Mucosa of stomach (tissue), 1 donor: ENCODE measurements around the gene FGD6.

Experiments used
- H3K27me3 ChIP-seq: one replicate; pipeline ENCODE4 v1.7.0; 2013; ENCODE audit warnings: mild to moderate bottlenecking, low read length; ENCODE audit not compliant: control insufficient read depth, insufficient read depth
- H3K36me3 ChIP-seq: one replicate; pipeline ENCODE4 v1.7.0; 2013; ENCODE audit warnings: low read length; ENCODE audit not compliant: control insufficient read depth, insufficient read depth
- H3K4me1 ChIP-seq: one replicate; pipeline ENCODE4 v1.7.0; 2013; ENCODE audit warnings: mild to moderate bottlenecking, low read length; ENCODE audit not compliant: control insufficient read depth, insufficient read depth
- H3K4me3 ChIP-seq: one replicate; pipeline ENCODE4 v1.7.0; 2013; ENCODE audit warnings: low read length
- H3K9ac ChIP-seq: one replicate; pipeline ENCODE4 v1.7.0; 2013; ENCODE audit warnings: mild to moderate bottlenecking, low read length, moderate library complexity
- H3K9me3 ChIP-seq: one replicate; pipeline ENCODE4 v1.7.0; 2013; ENCODE audit warnings: mild to moderate bottlenecking, low read length, moderate library complexity; ENCODE audit not compliant: control insufficient read depth
- donor health status: Pancreatic carcinoma.

FGD6 gene

DNA sequence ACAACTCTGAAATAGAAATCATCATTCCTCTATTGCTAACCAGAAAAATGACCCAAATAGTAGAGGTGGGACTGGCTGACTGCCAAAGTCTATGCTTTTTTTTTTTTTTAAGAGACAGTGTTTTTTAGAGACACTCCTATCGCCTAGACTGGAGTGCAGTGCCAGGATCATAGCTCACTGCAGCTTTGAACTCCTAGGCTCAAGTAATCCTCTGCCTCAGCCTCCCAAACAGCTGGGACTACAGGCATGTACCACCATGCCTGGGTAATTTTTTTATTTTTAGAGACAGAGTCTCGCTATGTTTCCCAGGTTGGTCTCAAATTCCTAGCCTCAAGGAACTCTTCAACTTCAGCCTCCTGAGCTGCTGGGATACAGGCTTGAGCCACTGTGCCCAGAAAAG lies 163.1 kb downstream of the FGD6 start:
- H3K9ac ChIP-seq, result no peak overlapping the region
- H3K4me1 ChIP-seq, result no peaks in the 10 kb centered on the region
- H3K36me3 ChIP-seq, result no peaks in the 10 kb centered on the region
- no peaks in the 10 kb centered on the region for H3K9me3 ChIP-seq
- no peak overlapping the region for H3K4me3 ChIP-seq
- no peaks in the 10 kb centered on the region for H3K27me3 ChIP-seq

- Histone ChIP-seq H3K27me3 (no peaks in the 10 kb centered on the region), H3K9me3 (no peaks in the 10 kb centered on the region), H3K4me3 (no peak overlapping the region), H3K9ac (no peak overlapping the region), H3K4me1 (no peaks in the 10 kb centered on the region), H3K36me3 (no peaks in the 10 kb centered on the region)
Measured at GRCh38 chr12:95051241-95051640, 166.0 kb downstream of the FGD6 start.

DNA sequence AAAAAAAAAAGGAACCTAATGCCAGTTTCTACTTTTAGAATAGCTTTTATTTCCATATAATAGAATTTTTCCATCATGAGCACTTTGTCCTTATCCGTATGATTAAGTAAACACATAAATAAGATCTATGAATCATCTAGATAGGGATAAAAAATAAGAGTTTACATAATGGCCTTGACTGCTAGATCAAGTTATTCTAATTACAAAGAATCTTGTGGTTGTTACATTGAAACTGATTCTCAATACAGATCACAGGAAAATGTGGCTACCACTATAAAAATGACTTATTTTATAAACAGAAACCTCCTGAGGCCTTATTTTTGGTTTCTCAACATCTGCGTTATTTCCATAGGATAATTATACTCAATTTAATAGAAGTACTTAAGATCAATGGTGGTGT lies 179.4 kb downstream of the FGD6 start:
- no peaks in the 10 kb centered on the region for H3K9me3 ChIP-seq
- no peaks in the 10 kb centered on the region for H3K4me1 ChIP-seq
- H3K4me3 ChIP-seq, result no peak overlapping the region
- no peaks in the 10 kb centered on the region for H3K36me3 ChIP-seq
- no peaks in the 10 kb centered on the region for H3K27me3 ChIP-seq
- H3K9ac ChIP-seq, result no peak overlapping the region

DNA sequence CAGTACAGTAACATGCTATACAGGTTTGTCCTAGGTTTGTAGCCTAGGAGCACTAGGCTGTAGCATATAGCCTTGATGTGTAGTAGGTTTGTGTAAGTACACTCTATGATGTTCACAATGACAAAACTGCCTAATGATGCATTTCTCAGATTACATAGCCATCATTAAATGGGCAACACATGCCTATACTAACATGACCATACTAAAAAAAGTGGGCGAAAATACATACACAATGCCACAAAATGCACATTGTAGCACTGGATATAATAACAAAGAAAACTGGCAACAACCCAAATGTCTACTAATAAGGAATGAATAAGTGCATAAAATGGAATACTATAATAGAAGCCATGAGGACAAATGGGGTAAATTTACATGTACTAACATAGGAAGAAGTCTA lies 182.5 kb downstream of the FGD6 start:
- Histone ChIP-seq H3K9me3 (no peaks in the 10 kb centered on the region), H3K36me3 (no peaks in the 10 kb centered on the region), H3K27me3 (no peaks in the 10 kb centered on the region), H3K9ac (no peak overlapping the region), H3K4me3 (no peak overlapping the region), H3K4me1 (no peaks in the 10 kb centered on the region)
